GM12892 (cell line): Measurements from ENCODE around the gene PMPCB.
"Not testable (repeated sequence)": the region's sequence is repeated elsewhere in the genome, so short reads cannot be mapped to it uniquely, and the experiment has no call there.

ENCODE experiments used
- POLR2A ChIP-seq: IDR thresholded peaks from 2 replicates; pipeline ENCODE4 v1.6.1; 2011; ENCODE audit warnings: low read depth, low read length, control low read depth
- POLR2AphosphoS5 ChIP-seq: IDR thresholded peaks from 2 replicates; pipeline ENCODE4 v1.6.1; 2011; ENCODE audit warnings: low read depth, low read length, control low read depth
- TAF1 ChIP-seq: IDR thresholded peaks from 2 replicates; pipeline ENCODE4 v1.6.1; 2011; ENCODE audit warnings: low read depth, mild to moderate bottlenecking, control low read depth, low read length, borderline replicate concordance

DNA sequence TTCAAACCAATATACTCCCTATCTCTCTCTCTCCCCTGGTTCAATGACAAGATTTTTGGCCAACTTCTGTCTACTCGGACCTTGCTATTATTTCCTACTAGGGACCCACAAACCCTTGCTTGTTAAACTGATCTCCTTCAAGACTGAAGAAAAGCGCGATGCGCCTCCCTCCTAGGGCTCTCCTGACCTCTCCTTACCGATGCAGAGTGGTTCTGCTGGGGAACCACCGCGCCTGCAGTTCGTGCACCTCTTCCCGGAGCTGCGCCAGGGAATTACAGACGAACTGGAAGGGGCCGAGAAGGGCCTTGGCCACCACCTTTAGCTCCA lies 17.6 kb upstream of the PMPCB start:
- not testable (repeated sequence) for TF ChIP-seq TAF1, POLR2A, POLR2AphosphoS5
